Tibial nerve (tissue), 4 donors: Measurements from ENCODE around the gene ANKRD49. TPM values are rescaled to one million over a fixed set of nuclear protein-coding genes. Genes with fewer than 3 reads are reported as not detected.

ENCODE experiments used
- DNase-seq, 2 donors: peaks; one replicate each; pipeline ENCODE4 v3.0.0-alpha.2; 2019; ENCODE audit warnings: low spot score in 2 of 2
- H3K27ac ChIP-seq, 4 donors: fragments of 200-600 bp; sonication (generic) in 3 of 4; one replicate each; pipeline ENCODE4 v1.5.1; 2017 to 2019; ENCODE audit warnings: mild to moderate bottlenecking in 1 of 4
- H3K27me3 ChIP-seq, 2 donors: fragments of 200-600 bp; sonication (generic) in 1 of 2; one replicate each; pipeline versions ENCODE4 v1.5.1 to v1.6.0; 2017 to 2019
- H3K36me3 ChIP-seq, 3 donors: fragments of 200-600 bp; sonication (generic); one replicate each; pipeline ENCODE4 v1.5.1; 2018 to 2019
- H3K4me1 ChIP-seq, 4 donors: fragments of 200-600 bp; sonication (generic) in 3 of 4; one replicate each; pipeline ENCODE4 v1.5.1; 2017 to 2019
- H3K4me3 ChIP-seq, 4 donors: fragments of 200-600 bp; sonication (generic) in 3 of 4; one replicate each; pipeline ENCODE4 v1.5.1; 2017 to 2019; ENCODE audit warnings: mild to moderate bottlenecking in 1 of 4, moderate library complexity in 1 of 4
- H3K9me3 ChIP-seq, 4 donors: fragments of 200-600 bp; sonication (generic) in 3 of 4; one replicate each; pipeline ENCODE4 v1.5.1; 2017 to 2019
- CTCF ChIP-seq, 5 experiments: fragments of 200-600 bp in 3 of 5; fragments of 450-650 bp in 2 of 5; sonication (generic) in 3 of 5; IDR thresholded peaks; one replicate each; pipeline ENCODE4 v1.5.1; 2016 to 2019; ENCODE audit warnings: antibody characterized with exemption in 5 of 5, mild to moderate bottlenecking in 3 of 5, moderate library complexity in 2 of 5
- EP300 ChIP-seq, 2 donors: sonication (generic); formaldehyde crosslinking; IDR thresholded peaks; one replicate each; pipeline ENCODE4 v1.6.1; 2017; ENCODE audit warnings: antibody characterized with exemption in 2 of 2, mild to moderate bottlenecking in 1 of 2
- POLR2A ChIP-seq, 2 donors: fragments of 450-650 bp; IDR thresholded peaks; one replicate each; pipeline ENCODE4 v1.6.1; 2017; ENCODE audit warnings: antibody characterized with exemption in 2 of 2, mild to moderate bottlenecking in 2 of 2, moderate library complexity in 2 of 2
- WGBS, 2 donors: methylation state at CpG; one replicate each; pipeline ENCODE4 v1.1.5; 2018; 5-methylcytosine and 5-hydroxymethylcytosine counted together
- total RNA-seq, 4 donors: library from RNA; depleted of rRNA; stranded (reverse); fragments of >200 nt; gene quantifications; one replicate each; pipeline ENCODE4 v1.1.0, GENCODE V29; 2016

Gene ANKRD49
- total RNA-seq, 4 donors from 2014 or later: 9.2 to 44.9 (median 16.8) TPM

GRCh38 chr11:94507485-94507884, 13.7 kb downstream of the ANKRD49 start:
- Histone ChIP-seq H3K27me3 (no peaks in the 10 kb centered on the region), H3K36me3 (peaks cover 0 to 3% (median 0%) of the 10 kb centered on the region in 3 donors), H3K4me3 (no peak overlapping the region), H3K4me1 (peaks cover 0 to 8% (median 2%) of the 10 kb centered on the region in 4 donors), H3K9me3 (no peaks in the 10 kb centered on the region), H3K27ac (no peak overlapping the region)
- TF ChIP-seq POLR2A (IDR thresholded peaks at IDR 0.05) (no peak), CTCF (IDR thresholded peaks at IDR 0.05) (no peak), EP300 (IDR thresholded peaks at IDR 0.05) (no peak)
- WGBS, 2 donors: 51 to 67% methylated on average over 4 of the region's 4 CpGs
- DNase-seq: no peak

- WGBS, 2 donors: 20% methylated on average over 42 to 43 of the region's 53 CpGs
- Histone ChIP-seq H3K9me3 (no peaks in the 10 kb centered on the region), H3K4me1 (peaks cover 0 to 16% (median 4%) of the 10 kb centered on the region in 4 donors), H3K27me3 (no peaks in the 10 kb centered on the region), H3K27ac (no peak within 1 kb of the TSS), H3K4me3 (peak within 1 kb of the TSS; percentile 32 to 68 (median 58)), H3K36me3 (no peaks in the 10 kb centered on the region)
- TF ChIP-seq CTCF (IDR thresholded peaks at IDR 0.05): no peak
- no peak for TF ChIP-seq EP300 (IDR thresholded peaks at IDR 0.05)
- TF ChIP-seq POLR2A (IDR thresholded peaks at IDR 0.05): no peak
- DNase-seq: peak in 1 of 2 donors; percentile 11
These were observed 18.4 kb downstream of the ANKRD49 start, which contains the start of gene C11orf97 for GRCh38 chr11:94511932-94512781. TSS of gene C11orf97 (plus strand) at chr11:94512461. CDS start at chr11:94512529, 68 bp downstream.

DNA sequence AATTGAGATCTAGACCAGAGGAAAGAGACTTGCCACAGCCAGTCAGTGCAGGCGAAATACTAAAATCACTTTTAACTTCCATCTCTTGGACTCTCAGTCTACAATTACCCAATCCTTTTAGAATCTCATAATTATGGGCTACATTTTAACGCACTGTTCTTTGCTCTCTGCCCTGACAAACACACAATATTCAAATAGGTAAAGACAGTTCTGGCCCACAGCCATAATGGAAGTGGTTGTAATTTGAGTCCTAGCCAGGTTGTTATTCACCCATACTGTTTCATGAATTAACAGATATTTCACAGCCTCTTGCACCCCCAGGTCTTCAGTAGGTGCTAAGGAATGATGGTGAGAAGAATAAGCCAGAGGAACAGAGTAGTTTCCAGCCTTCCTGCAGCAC, 19.3 kb downstream of the ANKRD49 start:
- TF ChIP-seq EP300 (IDR thresholded peaks at IDR 0.05) (no peak), POLR2A (IDR thresholded peaks at IDR 0.05) (no peak), CTCF (IDR thresholded peaks at IDR 0.05) (no peak)
- H3K36me3 ChIP-seq: no peaks in the 10 kb centered on the region
- 68 to 69% methylated on average over 2 of the region's 2 CpGs for WGBS, 2 donors

DNA sequence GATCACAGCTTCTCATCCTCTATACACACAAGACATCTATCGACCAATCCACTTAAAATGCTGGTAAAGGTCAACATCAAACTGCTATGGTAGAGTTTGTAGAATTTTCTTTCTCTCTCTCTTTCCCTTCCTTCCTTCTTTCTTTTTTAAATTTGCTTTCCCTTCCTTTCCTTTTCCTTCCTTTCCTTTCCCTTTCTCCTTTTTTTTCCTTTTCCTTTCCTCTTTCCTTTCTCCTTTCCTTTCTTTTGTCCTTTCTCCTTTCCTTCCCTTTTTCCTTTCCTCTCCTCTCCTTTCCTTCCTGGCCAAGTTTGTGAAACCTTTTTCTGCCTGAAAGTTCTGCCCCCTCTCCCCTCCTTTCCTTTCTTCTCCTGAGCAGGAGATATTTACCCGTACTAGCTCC, 21.6 kb downstream of the ANKRD49 start:
- Histone ChIP-seq H3K4me3 (no peak overlapping the region), H3K4me1 (peaks cover 0 to 21% (median 4%) of the 10 kb centered on the region in 4 donors), H3K9me3 (no peaks in the 10 kb centered on the region), H3K36me3 (no peaks in the 10 kb centered on the region), H3K27me3 (no peaks in the 10 kb centered on the region), H3K27ac (no peak overlapping the region)
- TF ChIP-seq CTCF (IDR thresholded peaks at IDR 0.05) (no peak), POLR2A (IDR thresholded peaks at IDR 0.05) (no peak), EP300 (IDR thresholded peaks at IDR 0.05) (no peak)
- 88 to 91% methylated on average over 2 of the region's 2 CpGs for WGBS, 2 donors
- DNase-seq: no peak

More for the DNA sequence above, 19.3 kb downstream of the ANKRD49 start:
- no peak for DNase-seq
- H3K27ac ChIP-seq: no peak overlapping the region
- H3K4me1 ChIP-seq: peaks cover 0 to 16% (median 4%) of the 10 kb centered on the region in 4 donors
- H3K27me3 ChIP-seq: no peaks in the 10 kb centered on the region
- no peak overlapping the region for H3K4me3 ChIP-seq
- H3K9me3 ChIP-seq: no peaks in the 10 kb centered on the region

DNA sequence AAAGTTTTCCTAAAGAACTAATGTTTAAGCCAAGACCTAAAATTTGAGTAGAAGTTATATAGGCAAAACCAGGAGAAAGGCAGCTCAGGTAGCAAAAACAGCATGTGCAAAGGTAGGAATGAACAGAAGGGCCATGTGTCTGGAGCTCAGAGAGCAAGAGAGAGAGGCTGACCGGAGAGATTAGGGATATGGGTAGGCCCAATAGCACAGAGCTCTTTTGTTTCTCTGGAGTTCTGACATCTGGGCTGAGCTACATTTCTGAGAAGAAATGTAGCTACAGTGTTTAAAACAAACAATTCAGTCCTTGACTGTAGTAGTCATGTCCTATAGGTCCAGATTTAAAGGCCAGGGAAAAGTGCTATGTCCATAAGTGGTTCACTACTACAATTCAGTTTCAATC, 22.9 kb downstream of the ANKRD49 start:
- TF ChIP-seq POLR2A (IDR thresholded peaks at IDR 0.05) (no peak), EP300 (IDR thresholded peaks at IDR 0.05) (no peak)
- Histone ChIP-seq H3K27ac (no peak overlapping the region), H3K9me3 (no peaks in the 10 kb centered on the region), H3K4me3 (no peak overlapping the region), H3K4me1 (peaks cover 0 to 21% (median 4%) of the 10 kb centered on the region in 4 donors), H3K36me3 (no peaks in the 10 kb centered on the region), H3K27me3 (no peaks in the 10 kb centered on the region)
- 24 to 49% methylated on average over 1 of the region's 1 CpG for WGBS, 2 donors
- no peak for DNase-seq
